WERI-Rb-1 (cell line): ENCODE measurements around the gene JMJD1C.
"Not testable (repeated sequence)": the region's sequence is repeated elsewhere in the genome, so short reads cannot be mapped to it uniquely, and the experiment has no call there.

ENCODE experiments used
- DNase-seq: peaks from one replicate; pipeline ENCODE4 v3.0.0-alpha.2; 2020
- H3K27ac ChIP-seq: fragments of 250-450 bp; sonication (Bioruptor Pico); 2 replicates; pipeline ENCODE4 v1.5.1; 2020; ENCODE audit warnings: mild to moderate bottlenecking, moderate library complexity
- H3K27me3 ChIP-seq: fragments of 250-450 bp; sonication (Bioruptor Pico); 2 replicates; pipeline ENCODE4 v1.5.1; 2021; ENCODE audit warnings: mild to moderate bottlenecking, low read depth, moderate library complexity; ENCODE audit not compliant: insufficient read depth, severe bottlenecking
- H3K36me3 ChIP-seq: fragments of 250-450 bp; sonication (Bioruptor Pico); 2 replicates; pipeline ENCODE4 v1.5.1; 2020; ENCODE audit warnings: mild to moderate bottlenecking, moderate library complexity
- H3K4me3 ChIP-seq: 2 replicates; pipeline ENCODE4 v1.5.1; 2011; ENCODE audit warnings: low read depth, mild to moderate bottlenecking, control low read depth, low read length
- H3K9me3 ChIP-seq: fragments of 250-450 bp; sonication (Bioruptor Pico); 2 replicates; pipeline ENCODE4 v1.5.1; 2021; ENCODE audit warnings: mild to moderate bottlenecking, moderate library complexity; ENCODE audit not compliant: severe bottlenecking
- TF ChIP-seq, protein P1 (sequence below): IDR thresholded peaks from 2 replicates; pipeline ENCODE4 v1.5.1; 2011; ENCODE audit warnings: low read depth, mild to moderate bottlenecking, control low read depth, inconsistent platforms, low read length

The JMJD1C gene

DNA sequence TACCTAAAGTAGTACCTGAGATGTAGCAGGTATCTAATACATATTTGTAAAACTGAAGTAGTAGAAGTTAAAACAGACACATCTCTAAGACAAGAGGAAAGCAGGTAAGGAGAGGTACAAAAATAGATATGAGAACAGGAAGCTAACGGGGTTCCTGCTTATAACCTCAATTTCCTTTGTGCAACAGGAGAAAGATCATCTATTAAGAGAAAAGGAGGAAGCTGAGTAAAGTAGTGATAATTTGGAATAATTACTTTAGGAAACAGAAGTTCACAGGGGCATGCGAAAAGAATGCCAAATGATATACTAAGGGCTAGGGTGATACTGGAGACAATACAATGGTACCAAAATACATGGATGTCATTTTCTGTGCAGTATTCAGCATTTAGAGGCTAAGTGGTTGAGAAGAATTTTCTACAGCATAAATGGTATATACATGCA lies 223.9 kb downstream of the JMJD1C start:
- no peak for DNase-seq
- Histone ChIP-seq H3K27ac (no peak overlapping the region), H3K27me3 (no peaks in the 10 kb centered on the region), H3K4me3 (no peak overlapping the region), H3K36me3 (no peaks in the 10 kb centered on the region; the same call in none of the 2 replicates), H3K9me3 (no peaks in the 10 kb centered on the region)
- TF ChIP-seq, protein P1, sequence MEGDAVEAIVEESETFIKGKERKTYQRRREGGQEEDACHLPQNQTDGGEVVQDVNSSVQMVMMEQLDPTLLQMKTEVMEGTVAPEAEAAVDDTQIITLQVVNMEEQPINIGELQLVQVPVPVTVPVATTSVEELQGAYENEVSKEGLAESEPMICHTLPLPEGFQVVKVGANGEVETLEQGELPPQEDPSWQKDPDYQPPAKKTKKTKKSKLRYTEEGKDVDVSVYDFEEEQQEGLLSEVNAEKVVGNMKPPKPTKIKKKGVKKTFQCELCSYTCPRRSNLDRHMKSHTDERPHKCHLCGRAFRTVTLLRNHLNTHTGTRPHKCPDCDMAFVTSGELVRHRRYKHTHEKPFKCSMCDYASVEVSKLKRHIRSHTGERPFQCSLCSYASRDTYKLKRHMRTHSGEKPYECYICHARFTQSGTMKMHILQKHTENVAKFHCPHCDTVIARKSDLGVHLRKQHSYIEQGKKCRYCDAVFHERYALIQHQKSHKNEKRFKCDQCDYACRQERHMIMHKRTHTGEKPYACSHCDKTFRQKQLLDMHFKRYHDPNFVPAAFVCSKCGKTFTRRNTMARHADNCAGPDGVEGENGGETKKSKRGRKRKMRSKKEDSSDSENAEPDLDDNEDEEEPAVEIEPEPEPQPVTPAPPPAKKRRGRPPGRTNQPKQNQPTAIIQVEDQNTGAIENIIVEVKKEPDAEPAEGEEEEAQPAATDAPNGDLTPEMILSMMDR, result no peak

DNA sequence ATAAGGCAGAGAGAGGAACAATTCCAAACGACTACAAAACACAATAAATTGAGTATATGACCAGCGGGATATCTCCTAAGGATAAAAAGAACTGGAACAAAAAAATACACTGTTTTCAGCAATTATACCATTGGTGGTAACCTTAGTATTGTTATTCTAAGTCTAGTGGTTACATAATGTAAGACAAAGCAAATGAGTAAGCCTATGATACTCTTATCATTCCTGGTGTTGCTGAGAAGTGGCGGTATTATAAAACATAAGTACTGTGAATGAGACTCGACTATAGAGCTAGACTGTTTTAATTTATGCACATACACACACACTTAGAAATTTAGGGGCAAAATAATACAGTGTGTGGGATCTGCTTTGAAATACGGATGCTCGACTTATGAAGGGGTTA lies 225.0 kb downstream of the JMJD1C start:
- Histone ChIP-seq H3K36me3 (no peaks in the 10 kb centered on the region; the same call in 1 of the 2 replicates), H3K27me3 (no peaks in the 10 kb centered on the region), H3K4me3 (no peak overlapping the region), H3K9me3 (no peaks in the 10 kb centered on the region), H3K27ac (no peak overlapping the region)
- TF ChIP-seq, protein P1, result no peak
- no peak for DNase-seq

DNA sequence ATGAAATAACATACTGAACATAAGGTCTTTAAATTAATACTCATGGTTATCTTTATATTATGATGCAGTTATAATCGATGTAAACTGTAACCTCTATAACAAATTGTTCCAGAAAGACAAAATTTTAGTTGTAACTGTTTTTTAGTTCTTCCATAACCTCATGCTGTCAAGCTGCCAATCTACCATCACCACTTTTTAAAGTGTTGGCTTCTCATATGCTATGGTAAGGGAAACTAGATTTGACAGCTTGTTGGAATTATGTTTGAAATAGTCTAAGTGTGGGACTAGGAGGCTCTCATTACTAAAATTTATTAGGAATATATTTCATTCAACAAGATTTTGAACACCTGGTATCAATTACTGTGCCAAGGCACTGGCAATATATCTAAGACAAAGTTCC lies 227.3 kb downstream of the JMJD1C start:
- no peaks in the 10 kb centered on the region for H3K9me3 ChIP-seq
- no peak overlapping the region for H3K27ac ChIP-seq
- no peaks in the 10 kb centered on the region for H3K27me3 ChIP-seq
- no peaks in the 10 kb centered on the region; the same call in 1 of the 2 replicates for H3K36me3 ChIP-seq
- DNase-seq, result no peak
- no peak overlapping the region for H3K4me3 ChIP-seq
- TF ChIP-seq, protein P1, result no peak

DNA sequence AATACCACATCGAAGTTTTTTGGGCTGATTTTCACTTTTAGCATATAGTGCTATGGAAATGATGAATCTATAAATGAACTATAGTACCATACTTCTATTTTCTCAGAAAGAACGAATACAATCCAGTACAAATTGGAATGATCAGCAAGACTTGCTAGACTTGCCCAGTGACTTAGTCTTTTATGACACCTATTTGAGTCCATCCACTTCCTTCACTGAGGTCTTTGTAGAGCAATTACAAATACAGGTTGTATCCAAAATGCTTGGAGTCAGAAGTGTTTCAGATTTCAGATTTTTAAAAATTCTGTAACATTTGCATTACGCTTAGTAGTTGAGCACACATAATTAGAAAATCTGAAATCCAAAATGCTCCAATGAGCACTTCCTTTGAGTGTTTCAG lies 228.4 kb downstream of the JMJD1C start:
- Histone ChIP-seq H3K4me3 (no peak overlapping the region), H3K27ac (no peak overlapping the region), H3K36me3 (no peaks in the 10 kb centered on the region; the same call in 1 of the 2 replicates), H3K27me3 (no peaks in the 10 kb centered on the region), H3K9me3 (no peaks in the 10 kb centered on the region)
- TF ChIP-seq, protein P1, result no peak
- no peak for DNase-seq

DNA sequence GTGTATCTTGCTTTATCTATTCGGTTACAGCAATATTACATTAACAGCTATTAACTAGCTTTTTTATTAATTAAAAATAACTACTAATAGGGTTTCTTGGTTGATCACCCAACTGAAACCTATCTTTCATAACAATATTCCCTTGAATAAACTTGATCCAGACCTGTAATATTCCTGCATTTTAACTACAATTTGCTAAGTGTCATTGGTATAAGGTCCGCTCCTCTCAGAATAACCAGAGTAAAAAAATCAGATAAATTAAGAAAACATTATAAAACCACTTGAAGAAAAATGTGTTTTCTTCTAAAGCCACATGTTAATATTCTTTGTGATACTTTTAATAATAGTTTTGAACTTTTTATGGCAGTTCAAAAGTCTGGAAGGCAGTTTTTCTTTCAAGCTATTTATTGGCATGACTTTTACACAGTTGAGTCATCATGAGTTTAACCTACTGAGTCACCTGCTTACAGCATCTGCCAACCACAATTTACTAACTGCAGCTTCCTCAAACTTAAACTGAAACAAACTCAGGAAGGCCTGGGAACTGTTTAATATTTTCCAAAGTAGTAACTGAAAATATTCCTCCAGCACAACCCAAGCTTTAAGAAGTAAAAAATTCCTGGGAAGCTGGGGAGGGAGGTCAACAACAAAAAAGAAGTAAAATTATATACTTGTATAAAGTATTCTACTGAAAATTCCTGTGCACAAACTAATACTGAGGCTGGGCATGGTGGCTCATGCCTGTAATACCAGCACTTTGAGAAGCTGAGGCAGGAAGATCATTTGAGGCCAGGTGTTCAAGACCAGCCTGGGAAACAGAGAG lies 229.5 kb downstream of the JMJD1C start:
- no peak for DNase-seq
- no peak overlapping the region for H3K4me3 ChIP-seq
- no peaks in the 10 kb centered on the region for H3K9me3 ChIP-seq
- TF ChIP-seq, protein P1, result no peak
- H3K27ac ChIP-seq, result no peak overlapping the region
- H3K27me3 ChIP-seq, result no peaks in the 10 kb centered on the region
- no peaks in the 10 kb centered on the region; the same call in 1 of the 2 replicates for H3K36me3 ChIP-seq

DNA sequence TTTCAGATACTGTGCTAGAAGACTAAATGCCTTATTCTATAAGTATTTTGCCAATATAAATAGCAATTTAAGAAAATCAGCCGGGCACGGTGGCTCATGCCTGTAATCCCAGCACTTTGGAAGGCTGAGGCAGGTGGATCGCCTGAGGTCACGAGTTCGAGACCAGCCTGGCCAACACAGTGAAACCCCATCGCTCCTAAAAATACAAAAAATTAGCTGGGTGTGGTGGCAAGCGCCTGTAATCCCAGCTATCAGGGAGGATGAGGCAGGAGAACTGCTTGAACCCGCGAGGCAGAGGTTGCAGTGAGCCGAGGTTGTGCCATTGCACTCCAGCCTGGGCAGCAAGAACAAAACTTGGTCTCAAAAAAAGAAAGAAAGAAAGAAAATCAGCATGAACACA lies 230.6 kb downstream of the JMJD1C start:
- not testable (repeated sequence) for H3K4me3 ChIP-seq, H3K9me3 ChIP-seq, H3K27ac ChIP-seq, H3K36me3 ChIP-seq, DNase-seq, H3K27me3 ChIP-seq
